ENCODE data around the gene MRPL10. TPM values are rescaled to one million over a fixed set of nuclear protein-coding genes. Genes with fewer than 3 reads are reported as not detected.

Gene MRPL10
- total RNA-seq, 3 donors from 2014 or later = 35.0 to 43.5 (median 36.7) TPM

DNA sequence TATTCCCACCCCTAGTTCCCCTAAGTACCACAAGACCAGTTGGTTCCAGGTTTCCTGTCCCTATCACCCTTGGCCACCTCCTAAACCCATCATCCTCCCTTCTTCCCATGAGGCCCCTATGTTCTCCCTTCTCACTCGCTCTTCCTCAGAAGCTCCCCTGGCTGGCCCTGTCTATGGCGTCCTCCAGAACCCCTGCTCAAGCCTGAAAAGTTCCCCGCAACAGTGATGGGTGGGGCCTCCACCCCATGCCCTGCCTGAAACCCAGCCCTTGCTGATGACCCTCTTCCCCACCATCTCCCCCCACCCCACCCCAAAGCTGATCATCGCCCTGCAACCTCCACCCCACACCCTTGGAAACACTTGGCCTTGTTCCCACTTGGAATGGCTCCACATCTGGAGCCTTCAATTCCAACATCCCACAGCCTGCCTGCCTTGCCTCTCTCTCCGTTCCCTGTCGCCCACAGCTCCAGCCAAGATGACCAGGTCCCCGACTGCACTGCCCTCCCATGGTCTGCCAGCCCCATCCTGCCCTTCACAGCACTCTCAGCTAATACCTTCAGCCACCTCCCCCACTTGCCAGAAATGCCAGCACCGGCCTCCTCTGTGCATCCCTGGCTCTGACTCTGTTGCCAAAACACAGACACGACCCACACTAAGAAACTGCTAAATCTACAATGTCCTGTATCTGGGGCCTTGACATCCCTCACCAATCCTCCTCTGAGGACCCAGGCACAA lies 20.3 kb downstream of the MRPL10 start:
- H3K4me1 ChIP-seq = no peaks in the 10 kb centered on the region
- intact Hi-C loops (cut with DNase I; ENCODE audit: low total_unique reads) = no loop called here
- no peak overlapping the region for H3K4me3 ChIP-seq
- no peak for DNase-seq (ENCODE audit: low spot score in 2 of 2)
- H3K36me3 ChIP-seq = no peaks in the 10 kb centered on the region
- TF ChIP-seq, protein P1, sequence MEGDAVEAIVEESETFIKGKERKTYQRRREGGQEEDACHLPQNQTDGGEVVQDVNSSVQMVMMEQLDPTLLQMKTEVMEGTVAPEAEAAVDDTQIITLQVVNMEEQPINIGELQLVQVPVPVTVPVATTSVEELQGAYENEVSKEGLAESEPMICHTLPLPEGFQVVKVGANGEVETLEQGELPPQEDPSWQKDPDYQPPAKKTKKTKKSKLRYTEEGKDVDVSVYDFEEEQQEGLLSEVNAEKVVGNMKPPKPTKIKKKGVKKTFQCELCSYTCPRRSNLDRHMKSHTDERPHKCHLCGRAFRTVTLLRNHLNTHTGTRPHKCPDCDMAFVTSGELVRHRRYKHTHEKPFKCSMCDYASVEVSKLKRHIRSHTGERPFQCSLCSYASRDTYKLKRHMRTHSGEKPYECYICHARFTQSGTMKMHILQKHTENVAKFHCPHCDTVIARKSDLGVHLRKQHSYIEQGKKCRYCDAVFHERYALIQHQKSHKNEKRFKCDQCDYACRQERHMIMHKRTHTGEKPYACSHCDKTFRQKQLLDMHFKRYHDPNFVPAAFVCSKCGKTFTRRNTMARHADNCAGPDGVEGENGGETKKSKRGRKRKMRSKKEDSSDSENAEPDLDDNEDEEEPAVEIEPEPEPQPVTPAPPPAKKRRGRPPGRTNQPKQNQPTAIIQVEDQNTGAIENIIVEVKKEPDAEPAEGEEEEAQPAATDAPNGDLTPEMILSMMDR (IDR thresholded peaks at IDR 0.05) = no peak
- TF ChIP-seq POLR2A (IDR thresholded peaks at IDR 0.05) (no peak), POLR2AphosphoS5 (IDR thresholded peaks at IDR 0.05) (no peak)
- peak overlapping the region in 1 of 2 donors; percentile 67 for H3K27ac ChIP-seq
- H3K9me3 ChIP-seq = no peaks in the 10 kb centered on the region
- H3K27me3 ChIP-seq = no peaks in the 10 kb centered on the region

DNA sequence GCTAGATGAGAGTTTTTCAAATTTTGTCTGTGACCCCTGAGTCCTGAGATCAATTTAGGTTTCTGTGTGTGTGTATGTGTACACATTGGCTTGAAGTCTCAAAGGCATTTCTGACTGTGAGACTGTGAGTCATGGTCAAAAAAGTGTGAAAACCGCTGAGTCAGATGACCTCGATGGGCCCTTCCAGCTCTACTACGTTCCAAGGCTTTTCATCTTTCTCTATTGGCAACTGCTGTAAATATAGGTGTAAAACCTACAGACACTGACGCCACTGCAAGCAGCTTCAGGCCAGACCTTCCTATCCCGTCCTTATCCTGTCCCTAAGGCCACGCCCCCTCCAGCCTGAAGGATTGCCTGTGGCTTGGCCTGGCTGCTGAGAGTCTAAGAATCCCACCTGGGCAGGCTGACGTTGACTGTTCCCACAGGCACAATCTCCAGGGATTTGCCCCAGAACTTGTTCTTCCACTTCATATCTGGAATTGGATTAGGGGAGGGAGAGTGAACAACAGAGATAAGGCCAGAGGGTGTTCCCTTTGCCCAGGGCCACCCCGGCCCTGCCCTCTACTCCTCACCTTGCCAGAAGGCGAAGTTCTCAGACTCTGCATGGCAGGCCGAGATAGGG lies 21.0 kb downstream of the MRPL10 start:
- Histone ChIP-seq H3K36me3 (no peaks in the 10 kb centered on the region), H3K27ac (peak overlapping the region; percentile 16 to 67)
- DNase-seq (ENCODE audit: low spot score in 2 of 2) = no peak

GRCh38 chr17:47808830-47809480 lies 22.4 kb downstream of the MRPL10 start:
- Histone ChIP-seq H3K36me3 (no peaks in the 10 kb centered on the region), H3K9me3 (no peaks in the 10 kb centered on the region), H3K4me1 (no peaks in the 10 kb centered on the region), H3K4me3 (no peak overlapping the region), H3K27ac (no peak overlapping the region), H3K27me3 (no peaks in the 10 kb centered on the region)
- no peak for DNase-seq (ENCODE audit: low spot score in 2 of 2)
- TF ChIP-seq, protein P1 (IDR thresholded peaks at IDR 0.05) = no peak
- TF ChIP-seq POLR2A (IDR thresholded peaks at IDR 0.05) = no peak
- no peak for TF ChIP-seq POLR2AphosphoS5 (IDR thresholded peaks at IDR 0.05)
- intact Hi-C loops (cut with DNase I; ENCODE audit: low total_unique reads) = no loop called here

More for the DNA sequence above, 21.0 kb downstream of the MRPL10 start:
- no peak overlapping the region for H3K4me3 ChIP-seq
- TF ChIP-seq POLR2AphosphoS5 (IDR thresholded peaks at IDR 0.05) = no peak
- no peak for TF ChIP-seq POLR2A (IDR thresholded peaks at IDR 0.05)
- TF ChIP-seq, protein P1 (IDR thresholded peaks at IDR 0.05) = no peak
- intact Hi-C loops (cut with DNase I; ENCODE audit: low total_unique reads) = no loop called here
- H3K27me3 ChIP-seq = no peaks in the 10 kb centered on the region
- no peaks in the 10 kb centered on the region for H3K4me1 ChIP-seq
- H3K9me3 ChIP-seq = no peaks in the 10 kb centered on the region

GRCh38 chr17:47808036-47808829 lies 23.1 kb downstream of the MRPL10 start:
- H3K9me3 ChIP-seq = no peaks in the 10 kb centered on the region
- DNase-seq (ENCODE audit: low spot score in 2 of 2) = no peak
- no peak overlapping the region for H3K4me3 ChIP-seq
- TF ChIP-seq POLR2AphosphoS5 (IDR thresholded peaks at IDR 0.05) (no peak), POLR2A (IDR thresholded peaks at IDR 0.05) (no peak)
- TF ChIP-seq, protein P1 (IDR thresholded peaks at IDR 0.05) = no peak
- intact Hi-C loops (cut with DNase I; ENCODE audit: low total_unique reads) = no loop called here
- no peaks in the 10 kb centered on the region for H3K27me3 ChIP-seq
- no peaks in the 10 kb centered on the region for H3K4me1 ChIP-seq
- H3K36me3 ChIP-seq = no peaks in the 10 kb centered on the region
- H3K27ac ChIP-seq = no peak overlapping the region

Data from breast epithelium (tissue), 4 donors.